ENCODE measurements around the gene EN2.

Gene EN2

DNA sequence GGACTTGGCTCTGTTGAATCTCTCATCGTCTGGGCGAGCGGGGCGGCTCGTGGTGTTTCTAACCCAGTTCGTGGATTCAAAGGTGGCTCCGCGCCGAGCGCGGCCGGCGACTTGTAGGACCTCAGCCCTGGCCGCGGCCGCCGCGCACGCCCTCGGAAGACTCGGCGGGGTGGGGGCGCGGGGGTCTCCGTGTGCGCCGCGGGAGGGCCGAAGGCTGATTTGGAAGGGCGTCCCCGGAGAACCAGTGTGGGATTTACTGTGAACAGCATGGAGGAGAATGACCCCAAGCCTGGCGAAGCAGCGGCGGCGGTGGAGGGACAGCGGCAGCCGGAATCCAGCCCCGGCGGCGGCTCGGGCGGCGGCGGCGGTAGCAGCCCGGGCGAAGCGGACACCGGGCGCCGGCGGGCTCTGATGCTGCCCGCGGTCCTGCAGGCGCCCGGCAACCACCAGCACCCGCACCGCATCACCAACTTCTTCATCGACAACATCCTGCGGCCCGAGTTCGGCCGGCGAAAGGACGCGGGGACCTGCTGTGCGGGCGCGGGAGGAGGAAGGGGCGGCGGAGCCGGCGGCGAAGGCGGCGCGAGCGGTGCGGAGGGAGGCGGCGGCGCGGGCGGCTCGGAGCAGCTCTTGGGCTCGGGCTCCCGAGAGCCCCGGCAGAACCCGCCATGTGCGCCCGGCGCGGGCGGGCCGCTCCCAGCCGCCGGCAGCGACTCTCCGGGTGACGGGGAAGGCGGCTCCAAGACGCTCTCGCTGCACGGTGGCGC lies at the start of gene EN2:
Gene EN2, plus strand, starts transcription at position 19 of the 767 bp plus-strand sequence. Its CDS starts 249 bp downstream, at position 268.
- DNase-seq = peak in 1 of 2 experiments; percentile 31

DNA sequence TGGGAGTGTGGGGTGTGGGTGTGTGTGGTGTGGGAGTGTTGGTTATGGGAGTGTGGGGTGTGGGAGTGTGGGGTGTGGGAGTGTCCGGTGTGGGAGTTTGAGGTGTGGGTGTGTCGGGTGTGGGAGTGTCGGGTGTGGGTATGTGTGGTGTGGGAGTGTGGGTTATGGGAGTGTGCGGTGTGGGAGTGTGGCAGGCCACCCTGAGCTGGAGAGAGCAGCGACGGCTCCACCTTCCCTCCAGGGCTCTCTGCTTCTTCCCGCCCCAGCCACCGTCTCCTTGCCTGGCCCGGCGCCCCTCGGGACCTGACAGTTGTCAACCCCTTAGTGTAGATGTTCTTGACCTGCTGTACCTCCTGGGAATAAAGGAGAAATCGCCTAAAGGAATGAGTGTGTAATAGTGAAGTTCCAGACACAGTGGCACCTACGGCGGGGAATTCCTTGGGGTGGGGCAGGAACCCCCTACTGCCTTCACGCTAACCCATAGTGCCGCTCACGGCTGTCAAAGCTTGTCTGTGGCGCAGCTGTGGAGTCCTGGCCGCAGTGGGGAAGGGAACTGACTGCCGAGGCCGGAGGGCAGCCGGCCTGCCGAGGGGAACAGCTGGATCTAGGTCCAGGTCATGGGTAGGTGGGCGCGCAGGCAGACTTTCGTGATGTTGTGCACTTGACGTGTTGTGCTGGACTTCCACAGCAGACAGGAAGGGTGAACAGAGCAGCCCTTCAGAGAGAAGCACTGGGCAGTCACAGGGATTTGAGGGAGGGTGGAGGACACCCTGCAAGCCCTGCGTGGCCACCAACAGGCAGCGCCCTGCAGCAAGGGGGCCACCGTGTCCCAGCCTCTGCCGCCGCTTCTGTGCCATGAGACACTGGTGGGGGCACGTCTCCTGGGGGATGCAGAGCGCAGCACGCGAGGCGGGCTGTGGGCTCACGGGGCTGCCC lies 49.0 kb upstream of the EN2 start:
- DNase-seq = no peak

DNA sequence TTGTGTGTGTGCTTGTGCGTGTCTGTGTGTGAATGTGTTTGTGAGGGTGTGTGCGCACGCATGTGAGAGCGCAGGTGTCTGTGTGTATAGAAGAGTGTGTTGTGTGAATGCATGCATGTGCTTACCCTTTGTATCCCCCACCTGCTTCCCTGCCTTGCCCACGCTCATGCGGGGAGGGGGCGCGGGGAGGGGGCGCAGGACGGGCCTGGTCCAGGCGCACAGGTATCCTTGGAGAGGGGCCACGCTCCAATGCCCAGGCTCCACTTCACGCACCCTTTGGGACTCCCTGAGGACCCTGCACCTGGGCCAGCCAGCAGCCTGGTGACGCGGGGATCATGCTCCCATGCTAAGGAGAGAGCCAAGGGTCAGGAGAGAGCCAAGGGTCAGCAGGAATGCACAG lies 47.9 kb upstream of the EN2 start:
- no peak for DNase-seq

DNA sequence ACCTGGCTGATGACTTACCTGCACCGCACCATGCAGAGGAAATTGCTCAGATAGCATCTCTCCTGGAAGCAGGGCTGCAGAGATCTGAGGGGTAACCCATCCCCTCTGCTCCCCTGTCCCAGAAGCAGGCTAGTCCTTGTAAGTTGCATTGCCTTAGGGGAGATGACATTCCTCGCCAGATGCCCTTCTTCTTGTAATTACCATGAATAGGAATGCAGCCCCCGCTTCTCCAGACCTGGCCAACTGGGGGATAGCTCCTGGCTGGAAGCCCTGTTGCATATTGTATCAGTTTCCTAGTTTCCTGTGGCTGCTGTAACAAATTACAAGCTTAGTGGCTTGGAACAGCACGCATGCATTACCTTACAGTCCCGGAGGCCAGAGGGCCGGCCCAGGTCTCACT lies 47.5 kb upstream of the EN2 start:
- no peak for DNase-seq

DNA sequence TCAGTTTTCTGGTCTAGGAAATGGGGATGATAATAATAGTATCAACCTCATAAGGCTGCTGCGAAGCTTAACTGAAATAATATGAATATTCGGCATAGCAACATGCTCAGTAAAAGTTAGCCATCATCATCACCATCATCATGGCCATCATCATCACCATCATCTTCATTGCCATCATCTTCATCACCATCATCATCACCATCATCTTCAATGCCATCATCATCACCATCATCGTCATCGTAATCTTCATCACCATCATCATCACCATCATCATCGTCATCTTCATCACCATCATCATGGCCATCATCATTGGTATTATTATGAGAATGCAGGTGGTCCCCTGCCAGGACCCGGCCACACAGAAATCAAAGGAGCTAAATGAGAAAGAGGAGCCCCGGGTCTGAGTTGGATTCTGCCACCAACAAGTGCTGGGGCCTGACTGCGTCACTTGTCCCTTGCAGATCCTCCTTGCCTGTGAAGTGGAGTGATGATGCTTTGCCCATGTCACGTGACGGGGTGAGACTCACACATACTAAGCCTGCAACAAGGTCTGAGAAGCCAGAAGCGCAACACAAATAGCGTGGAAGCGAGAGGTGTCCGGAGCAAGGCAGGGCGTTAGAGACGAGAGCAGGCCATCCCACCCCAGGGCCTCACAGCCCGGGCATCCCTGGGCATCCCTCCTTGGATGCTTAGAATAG lies 46.1 kb upstream of the EN2 start:
- no peak for DNase-seq

DNA sequence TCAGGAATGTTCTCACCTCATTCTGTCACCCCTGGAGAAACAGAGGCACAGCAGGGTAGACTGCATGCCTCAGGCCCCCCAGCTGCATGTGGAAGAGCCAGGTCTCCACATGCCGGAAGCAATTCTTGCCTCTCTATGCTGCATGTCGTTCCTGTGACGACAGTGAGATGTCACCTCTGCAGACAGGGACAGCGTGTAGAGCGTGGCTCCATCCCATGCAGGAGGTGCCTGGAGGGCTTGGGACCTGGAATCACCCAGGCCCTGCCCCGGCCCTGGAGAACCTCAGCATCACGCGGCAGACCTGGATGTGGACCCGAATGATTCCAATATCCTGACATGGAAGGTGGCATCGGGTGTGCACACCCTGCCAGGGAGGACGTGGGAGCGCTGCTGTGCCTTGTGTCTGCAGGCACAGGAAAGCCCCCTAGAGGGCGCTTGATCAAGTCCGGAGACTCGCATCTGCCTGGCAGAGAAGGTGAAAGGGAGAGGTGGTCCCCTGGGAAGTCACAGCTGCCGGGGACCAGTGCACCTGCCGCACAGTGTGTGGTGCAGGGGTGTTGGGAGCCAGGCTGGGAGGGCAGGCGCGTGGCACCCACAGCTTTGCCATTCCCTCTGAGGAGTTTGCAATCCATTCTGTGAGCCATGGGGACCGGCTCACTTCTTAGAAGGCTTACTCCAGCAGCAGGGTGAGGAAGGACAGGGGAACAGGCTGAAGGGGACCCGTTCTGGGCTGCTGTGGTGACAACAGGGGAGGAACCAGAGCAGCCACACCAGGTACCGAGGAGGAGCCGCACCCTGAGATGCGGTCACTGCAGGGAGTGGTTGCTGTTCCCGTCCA lies 45.3 kb upstream of the EN2 start:
- peak; percentile 57 to 66 for DNase-seq

DNA sequence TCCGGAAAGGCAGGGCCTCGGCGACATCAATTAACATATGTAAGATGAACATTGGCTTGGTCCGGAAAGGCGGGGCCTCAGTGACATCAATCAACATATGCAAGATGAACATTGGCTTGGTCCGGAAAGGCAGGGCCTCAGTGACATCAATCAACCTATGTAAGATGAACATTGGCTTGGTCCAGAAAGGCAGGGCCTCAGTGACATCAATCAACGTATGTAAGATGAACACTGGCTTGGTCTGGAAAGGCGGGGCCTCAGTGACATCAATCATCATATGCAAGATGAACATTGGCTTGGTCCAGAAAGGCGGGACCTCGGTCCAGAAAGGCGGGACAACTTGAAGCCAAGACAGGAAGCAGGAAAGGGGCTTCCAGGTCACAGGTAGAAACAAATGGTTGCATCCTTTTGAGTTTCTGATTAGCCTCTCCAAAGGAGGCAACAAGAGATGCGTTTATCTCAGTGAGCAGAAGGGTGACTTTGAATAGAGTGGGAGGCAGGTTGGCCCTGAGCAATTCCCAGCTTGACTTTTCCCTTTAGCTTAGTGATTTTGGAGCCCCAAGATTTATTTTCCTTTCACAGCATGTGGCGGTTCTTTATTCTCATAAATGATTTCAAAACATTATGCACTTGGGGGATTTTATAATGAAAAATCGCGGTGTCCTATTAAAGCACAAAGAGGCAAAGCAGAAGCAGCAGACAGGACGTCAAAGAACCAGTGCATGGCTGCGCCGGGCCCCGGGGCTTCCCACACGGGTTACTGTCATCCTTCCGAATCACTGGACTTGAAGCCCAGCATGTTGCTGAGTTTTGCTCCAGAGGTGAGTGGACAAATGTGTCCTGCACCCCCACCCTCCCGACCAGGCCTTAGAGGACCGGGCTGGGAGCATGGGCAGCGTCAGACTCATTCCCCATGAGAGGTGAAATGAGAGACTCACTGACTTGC lies 43.1 kb upstream of the EN2 start:
- DNase-seq = no peak

DNA sequence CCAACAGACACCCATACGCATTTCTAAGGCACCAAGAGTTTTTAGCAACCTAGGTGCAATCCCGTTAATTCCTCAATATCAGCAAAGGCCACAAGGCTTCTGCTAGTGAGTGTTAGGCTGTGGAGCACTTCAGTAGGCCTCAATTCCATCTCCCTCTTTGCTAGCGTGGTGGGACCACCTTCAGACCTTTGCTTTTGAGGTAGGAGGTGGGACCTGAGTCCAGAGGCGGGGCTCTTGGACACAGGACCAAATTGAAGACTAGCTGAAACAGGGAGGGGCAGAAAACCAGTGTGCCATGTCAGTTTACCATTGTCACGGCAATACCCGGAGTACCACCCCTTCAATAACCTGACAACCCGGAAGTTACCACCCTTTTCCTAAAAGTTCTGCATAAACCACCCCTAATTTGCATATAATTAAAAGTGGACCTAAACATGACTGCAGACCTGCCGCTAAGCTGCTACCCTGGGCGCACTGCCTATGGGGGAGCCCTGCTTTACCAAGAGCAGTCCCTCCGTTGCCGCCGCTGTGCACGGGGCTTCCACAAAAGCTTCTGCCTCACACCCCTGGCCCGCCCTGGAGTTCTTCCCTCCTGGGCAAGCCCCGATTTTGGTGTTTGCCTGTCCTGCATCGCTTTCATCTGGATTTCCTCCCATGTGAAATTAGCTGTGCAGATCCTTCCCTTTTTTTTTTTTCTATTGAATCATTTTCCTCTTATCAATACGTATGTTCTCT lies 41.1 kb upstream of the EN2 start:
- no peak for DNase-seq

DNA sequence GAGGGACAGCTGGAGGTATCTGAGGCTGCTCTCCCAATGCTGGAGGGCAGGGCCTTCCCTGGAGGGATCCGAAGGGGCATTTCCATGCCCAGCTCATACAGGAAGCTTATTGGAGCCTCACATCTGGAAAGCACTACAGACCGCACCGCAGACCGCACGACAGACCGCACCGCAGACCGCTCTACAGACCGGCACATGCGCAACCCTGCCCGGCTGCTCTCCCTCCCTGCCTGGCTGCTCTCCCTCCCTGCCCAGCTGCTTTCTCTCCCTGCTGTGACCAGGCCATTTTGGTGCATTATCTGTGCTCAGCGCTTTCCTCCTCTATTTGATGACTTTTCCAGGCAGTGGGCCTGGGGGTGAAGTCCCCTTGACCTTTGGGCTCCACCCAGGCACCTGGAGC lies 39.6 kb upstream of the EN2 start:
- no peak for DNase-seq

DNA sequence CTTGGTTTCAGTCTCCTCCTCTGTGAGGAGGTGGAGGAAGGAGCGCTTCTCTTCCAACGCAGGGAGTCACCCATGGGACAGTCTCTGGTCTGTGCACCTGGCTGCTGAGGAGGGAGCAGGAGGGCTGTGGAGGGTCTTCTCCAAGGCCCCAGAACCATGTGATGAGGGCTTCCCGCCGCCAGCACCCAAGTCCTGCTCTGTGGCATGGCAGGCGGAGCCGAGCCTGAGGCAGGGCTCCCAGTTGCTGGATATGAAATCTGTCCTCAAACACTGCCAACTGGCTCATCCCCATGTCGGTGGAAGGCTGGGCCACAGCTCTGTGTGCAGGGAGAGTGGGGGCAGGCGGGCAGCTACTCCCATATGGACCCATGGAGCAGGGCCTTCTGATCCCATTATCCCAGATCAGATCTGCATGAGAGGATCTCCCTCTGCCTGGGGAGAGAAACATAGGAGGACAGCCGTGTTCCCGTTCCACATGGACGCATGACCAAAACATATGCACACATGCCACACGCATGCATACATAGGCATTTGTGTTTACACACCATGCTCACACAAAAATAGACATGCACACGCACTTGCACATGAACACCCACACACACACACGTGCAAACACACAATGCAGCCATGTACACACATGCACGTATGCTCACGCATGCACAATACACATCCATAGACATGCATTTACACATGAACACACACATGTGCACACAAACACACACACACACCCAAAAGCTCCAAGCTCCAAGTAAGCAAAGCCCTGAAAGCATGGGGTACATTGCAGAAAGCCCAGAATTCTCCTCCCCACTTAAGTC lies 38.8 kb upstream of the EN2 start:
- no peak for DNase-seq

DNA sequence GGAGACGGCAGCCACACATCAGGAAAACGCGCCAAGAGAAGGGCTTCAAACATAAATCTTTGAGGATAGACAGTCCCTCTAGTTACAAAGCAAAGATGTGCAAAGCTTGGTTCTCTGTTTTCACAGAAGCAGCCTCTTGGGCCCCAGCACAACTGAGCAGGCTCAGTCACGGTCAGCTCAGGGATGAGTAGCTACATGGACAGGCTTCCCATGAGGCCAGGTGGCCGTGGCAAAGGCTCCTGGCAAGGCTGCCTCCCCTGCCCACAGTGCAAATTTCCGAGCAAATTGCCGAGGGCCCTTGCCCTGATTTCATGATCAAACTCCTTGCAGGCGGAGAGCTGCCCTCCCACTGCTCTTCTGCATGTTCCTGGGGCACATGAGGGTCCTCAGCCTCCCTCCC lies 37.8 kb upstream of the EN2 start:
- no peak for DNase-seq

DNA sequence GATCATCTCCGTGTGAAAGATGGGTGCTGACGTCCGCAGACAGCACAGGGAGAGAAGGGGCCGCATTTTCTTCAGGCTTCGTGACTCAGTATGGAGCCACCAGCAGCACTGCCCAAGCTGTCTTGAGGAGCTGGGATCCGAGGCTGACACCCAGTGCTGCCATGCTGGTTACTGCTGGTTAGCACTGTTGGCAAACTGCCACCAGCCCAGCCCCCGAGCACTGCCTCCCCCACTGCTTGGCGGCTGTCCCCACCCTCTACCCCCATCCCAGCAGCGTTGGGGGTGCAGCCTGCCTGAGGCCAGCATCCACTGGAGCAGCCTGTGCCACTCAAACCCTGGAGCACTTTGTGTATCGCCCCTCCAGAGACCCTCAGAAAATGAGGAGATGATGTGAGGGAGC lies 35.8 kb upstream of the EN2 start:
- DNase-seq = no peak

DNA sequence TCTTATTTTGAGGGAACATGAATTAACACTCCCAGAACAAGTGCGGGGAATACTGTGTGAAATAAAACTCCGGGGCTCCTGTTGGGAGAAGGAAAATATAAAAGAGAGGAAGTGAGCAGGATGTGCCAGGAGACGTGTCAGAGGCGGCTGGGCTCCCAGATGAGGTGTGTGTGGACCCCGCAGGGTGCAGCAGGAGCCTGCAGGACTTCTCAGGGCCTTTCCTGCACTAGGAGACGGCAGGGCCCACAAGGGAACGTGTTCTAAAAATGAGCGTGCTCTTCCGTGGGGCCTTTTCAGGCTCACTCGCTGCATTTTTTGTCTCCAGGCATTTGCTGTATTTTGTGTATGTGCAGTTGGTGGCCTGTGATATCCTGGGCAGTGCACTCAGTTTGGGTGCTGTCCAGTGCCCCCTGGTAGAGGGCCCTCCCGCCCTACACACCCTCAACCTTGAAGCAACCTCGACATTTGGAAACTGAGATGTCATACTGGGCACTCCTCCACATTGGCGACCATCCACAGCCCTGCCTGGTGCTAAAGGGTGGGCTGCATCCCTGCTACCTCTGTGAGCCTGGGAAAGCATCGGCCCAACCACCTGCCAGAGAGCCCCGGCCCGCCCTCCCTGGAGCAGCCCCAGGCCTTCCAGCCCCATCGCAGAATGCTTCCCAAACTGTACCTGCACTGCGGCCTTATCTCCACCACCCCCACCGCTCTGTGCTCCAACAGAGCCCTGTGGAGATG lies 35.2 kb upstream of the EN2 start:
- no peak for DNase-seq

DNA sequence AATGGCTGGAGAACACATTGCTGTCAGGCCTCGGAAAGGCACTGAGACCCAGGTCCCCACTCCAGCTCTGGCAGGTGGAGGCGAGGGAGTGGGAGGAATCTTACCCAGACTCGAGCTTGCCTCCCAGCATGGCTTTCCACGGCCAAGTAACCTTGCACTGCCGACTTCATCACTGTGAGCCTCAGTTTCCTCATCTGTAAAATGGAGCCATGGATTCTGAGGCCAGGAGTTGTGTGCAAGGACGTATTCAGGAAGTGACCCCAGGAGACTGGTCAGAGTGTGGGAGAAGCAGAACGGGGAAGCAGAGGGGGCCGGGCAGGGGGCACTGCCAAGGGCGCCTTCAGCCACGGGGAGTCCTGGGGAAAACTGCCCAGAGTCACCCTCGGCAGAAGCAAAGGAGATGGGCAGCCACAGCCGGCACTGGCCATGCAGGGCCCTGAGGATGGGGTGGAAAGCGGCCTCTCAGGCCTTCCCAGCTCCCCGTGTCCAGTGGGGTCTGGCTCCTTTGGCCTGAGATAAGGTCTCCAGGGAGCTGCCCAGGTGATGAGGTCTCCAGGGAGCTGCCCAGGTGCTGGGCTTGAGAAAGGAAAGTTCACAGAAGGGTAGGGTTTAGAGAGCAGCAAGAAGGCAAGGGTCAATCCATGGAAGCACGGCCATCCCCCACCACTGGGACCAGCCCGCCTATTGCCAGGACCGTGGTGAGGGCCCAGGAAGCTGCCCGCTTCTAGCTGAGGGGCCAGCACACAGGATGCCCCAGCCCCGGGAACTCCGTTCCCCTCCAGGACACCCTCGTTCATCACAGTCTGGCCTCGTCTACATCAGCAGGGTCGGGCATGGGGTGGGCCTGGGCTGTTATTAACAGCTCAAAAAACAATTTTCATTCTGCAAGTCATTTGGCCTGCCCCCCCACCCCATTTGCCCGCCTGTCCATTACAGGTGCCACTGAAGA lies 34.3 kb upstream of the EN2 start:
- DNase-seq = no peak

DNA sequence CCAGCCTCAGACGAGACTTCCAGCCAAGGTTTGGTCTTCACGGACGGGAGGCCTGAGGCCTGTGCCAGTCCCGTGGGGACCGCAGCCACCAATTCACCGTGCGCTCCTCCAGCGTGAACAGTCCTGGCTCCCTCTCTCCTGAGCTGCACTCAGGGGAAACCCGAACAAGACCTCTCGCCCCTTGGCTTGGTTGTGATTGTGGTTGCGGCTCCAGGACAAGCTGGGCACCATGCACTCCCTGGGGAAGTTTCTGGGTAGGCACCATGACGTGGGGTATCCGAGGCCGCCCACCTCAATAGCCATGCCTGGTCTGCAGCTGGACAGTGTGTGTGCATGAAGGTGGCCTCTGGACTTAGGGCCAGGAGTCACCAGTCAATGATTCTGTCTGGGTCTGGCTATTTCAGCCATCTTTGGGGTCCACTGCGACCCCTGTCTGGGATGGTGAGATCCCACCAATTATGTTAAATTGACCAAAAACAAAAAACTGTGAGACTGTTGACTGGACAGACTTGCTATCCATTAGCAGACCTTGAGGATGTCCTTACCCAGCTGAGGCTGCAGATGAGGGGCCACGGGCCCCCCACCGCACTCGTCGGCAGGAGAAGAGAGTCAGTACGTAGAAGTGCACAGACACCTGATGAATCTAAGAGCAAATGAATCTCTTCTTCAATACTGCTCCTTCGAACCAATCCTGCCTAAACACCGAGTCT lies 33.5 kb upstream of the EN2 start:
- DNase-seq = no peak

DNA sequence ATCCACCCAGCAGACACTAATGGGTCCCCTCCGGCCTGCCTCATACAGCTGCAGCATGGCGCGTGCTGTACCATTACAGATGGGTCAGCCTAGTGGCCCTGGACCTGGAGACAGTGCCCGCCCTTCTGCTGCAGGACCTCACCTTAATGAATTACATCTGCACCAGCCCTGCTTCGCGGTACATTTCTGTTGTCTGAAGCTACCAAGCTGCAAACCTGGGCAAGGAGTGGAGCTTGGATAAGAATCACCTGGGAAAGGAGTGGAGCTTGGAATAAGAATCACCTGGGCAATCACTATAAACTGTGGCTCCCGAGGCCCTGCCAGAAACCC lies 33.0 kb upstream of the EN2 start:
- no peak for DNase-seq

DNA sequence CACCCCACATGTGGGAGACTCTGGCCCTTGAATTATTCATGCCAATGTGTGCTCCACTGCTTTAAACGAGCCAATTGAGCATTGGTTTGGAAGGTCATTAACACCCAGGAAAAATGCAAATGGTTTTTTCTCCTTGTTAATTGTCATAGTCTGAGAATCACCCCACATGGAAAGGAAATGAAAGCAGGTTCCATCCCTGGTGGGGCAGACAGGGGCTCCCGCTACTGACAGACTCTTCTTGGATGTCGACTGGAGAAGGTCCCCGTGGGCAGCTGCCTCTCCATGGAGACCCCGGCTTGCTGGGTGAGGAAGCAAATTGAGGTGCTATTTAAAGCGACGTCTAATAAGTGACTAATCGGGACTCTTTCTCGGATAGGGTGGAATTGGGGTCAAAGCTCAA lies 32.0 kb upstream of the EN2 start:
- DNase-seq = no peak
